Lower lobe of right lung (tissue), 2 donors: ENCODE results near the gene PRLH. TPM values are rescaled to one million over a fixed set of nuclear protein-coding genes. Genes with fewer than 3 reads are reported as not detected.
A peak's percentile ranks its signal among the peaks of the same experiment; 100 is the strongest.

ENCODE experiments used
- ATAC-seq, 2 donors: fragments of 200-7000 bp; cut with Tn5 transposase; one replicate each; pipeline ENCODE4 v1.9.1; 2020 to 2022; ENCODE audit warnings: mild to moderate bottlenecking in 2 of 2, moderate library complexity in 2 of 2
- DNase-seq: peaks from one replicate; pipeline ENCODE4 v3.0.0-alpha.2; 2020
- H3K27ac ChIP-seq: fragments of 200-600 bp; one replicate; pipeline ENCODE4 v1.8.0; 2022
- H3K27me3 ChIP-seq: fragments of 200-600 bp; one replicate; pipeline ENCODE4 v1.8.0; 2022; ENCODE audit warnings: low read depth
- H3K36me3 ChIP-seq: fragments of 200-600 bp; one replicate; pipeline ENCODE4 v1.8.0; 2022; ENCODE audit warnings: mild to moderate bottlenecking
- H3K4me1 ChIP-seq: fragments of 200-600 bp; one replicate; pipeline ENCODE4 v1.8.0; 2022
- H3K4me3 ChIP-seq: fragments of 200-600 bp; one replicate; pipeline ENCODE4 v1.8.0; 2022; ENCODE audit warnings: mild to moderate bottlenecking
- H3K9me3 ChIP-seq: fragments of 200-600 bp; one replicate; pipeline ENCODE4 v1.8.0; 2022
- intact Hi-C: fragments of 100-400 bp; cut with DNase I; formaldehyde crosslinking; loops from one replicate; pipeline ENCODE4 v1.11.0; 2022
- total RNA-seq: library from RNA; stranded (reverse); fragmentation: NEBNext Ultra II Directional; extraction: Animal tissue kit (Norgen Biotek cat#: 25700); gene quantifications from one replicate; pipeline ENCODE4 v1.2.1, GENCODE V29; 2021
- TF ChIP-seq, protein P1 (sequence below): fragments of 200-600 bp; IDR thresholded peaks from one replicate; pipeline ENCODE4 v1.8.0; 2022; ENCODE audit warnings: antibody characterized with exemption, mild to moderate bottlenecking
- donor health status: DM: no; HTN: yes; CAD: no; lungs with severe emphysema.

PRLH gene
- total RNA-seq, 1 donor from 2014 or later = not detected

DNA sequence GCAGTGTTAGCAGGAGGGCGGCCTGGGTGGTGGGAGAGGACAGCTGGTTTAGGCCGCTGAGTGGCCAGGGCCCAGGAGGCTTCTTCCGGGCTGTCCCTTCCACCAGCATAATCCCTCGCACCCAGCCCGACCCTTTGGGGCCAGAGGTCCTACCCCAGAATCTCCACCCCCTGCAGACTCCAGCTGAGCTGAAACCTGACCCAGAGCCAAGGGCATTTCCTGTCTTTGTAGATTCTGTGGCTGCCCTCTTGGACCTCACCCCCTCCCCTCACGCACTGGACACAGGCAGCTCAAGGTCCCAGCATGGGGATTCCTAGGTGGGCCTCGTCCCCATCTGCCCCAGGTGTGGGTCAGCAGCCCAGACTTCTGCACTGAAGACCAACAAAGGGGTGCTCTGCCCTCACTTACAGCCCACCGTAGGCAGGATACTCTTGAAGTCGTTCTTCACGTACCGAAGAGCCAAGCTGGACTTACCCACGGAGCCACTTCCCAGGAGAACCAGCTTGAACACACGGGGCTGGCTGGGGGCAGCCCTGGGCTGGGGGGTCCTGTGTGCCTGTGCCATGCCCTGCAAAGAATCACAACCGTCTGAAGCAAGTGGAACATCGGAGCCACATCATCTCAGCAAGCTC lies 19.3 kb downstream of the PRLH start:
- Histone ChIP-seq H3K4me3 (no peak overlapping the region), H3K27me3 (no peaks in the 10 kb centered on the region), H3K4me1 (peaks cover 38% of the 10 kb centered on the region), H3K36me3 (no peaks in the 10 kb centered on the region), H3K9me3 (no peaks in the 10 kb centered on the region), H3K27ac (no peak overlapping the region)
- DNase-seq (peak; percentile 38), ATAC-seq (no peak)
- intact Hi-C loops = loop anchor here (10.0 kb wide), 1 partner anchor 159 kb away; no protein-coding TSS in a partner anchor
- TF ChIP-seq, protein P1, sequence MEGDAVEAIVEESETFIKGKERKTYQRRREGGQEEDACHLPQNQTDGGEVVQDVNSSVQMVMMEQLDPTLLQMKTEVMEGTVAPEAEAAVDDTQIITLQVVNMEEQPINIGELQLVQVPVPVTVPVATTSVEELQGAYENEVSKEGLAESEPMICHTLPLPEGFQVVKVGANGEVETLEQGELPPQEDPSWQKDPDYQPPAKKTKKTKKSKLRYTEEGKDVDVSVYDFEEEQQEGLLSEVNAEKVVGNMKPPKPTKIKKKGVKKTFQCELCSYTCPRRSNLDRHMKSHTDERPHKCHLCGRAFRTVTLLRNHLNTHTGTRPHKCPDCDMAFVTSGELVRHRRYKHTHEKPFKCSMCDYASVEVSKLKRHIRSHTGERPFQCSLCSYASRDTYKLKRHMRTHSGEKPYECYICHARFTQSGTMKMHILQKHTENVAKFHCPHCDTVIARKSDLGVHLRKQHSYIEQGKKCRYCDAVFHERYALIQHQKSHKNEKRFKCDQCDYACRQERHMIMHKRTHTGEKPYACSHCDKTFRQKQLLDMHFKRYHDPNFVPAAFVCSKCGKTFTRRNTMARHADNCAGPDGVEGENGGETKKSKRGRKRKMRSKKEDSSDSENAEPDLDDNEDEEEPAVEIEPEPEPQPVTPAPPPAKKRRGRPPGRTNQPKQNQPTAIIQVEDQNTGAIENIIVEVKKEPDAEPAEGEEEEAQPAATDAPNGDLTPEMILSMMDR = no peak

DNA sequence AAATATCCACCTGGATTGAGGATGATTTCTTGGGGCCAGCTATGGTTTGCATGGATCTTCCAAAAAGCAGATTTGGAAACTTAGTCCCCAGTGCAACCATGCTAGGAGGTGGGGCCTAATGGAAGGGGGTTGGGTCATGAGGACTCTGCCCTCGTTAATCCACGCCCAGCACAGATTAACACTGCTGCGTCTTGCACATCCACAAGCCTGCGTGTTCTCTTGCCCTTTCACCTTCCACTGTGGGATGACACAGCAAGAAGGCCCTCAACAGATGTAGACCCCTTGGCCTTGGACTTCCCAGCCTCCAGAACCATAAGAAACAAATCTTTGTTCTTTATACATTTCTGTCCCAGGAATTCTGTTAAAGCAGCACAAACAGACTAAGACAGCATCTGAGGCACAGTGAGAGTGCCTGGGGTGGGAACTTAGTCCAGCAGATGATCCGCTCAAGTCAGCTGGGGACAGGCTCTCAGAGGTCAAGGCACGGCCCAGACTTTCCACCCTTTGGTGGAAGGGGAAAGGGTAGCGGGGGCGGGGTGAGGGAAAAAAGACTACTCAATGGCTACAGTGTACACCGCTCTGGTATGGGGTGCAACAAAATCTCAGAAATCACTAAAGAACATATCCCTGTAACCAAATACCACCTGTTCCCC lies 21.8 kb downstream of the PRLH start:
- intact Hi-C loops = loop anchor here (10.0 kb wide), 1 partner anchor 157 kb away; no protein-coding TSS in a partner anchor
- Histone ChIP-seq H3K4me1 (peaks cover 24% of the 10 kb centered on the region), H3K27ac (no peak overlapping the region), H3K36me3 (no peaks in the 10 kb centered on the region), H3K27me3 (no peaks in the 10 kb centered on the region), H3K4me3 (no peak overlapping the region), H3K9me3 (no peaks in the 10 kb centered on the region)
- TF ChIP-seq, protein P1 = no peak
- DNase-seq (no peak), ATAC-seq (no peak)

DNA sequence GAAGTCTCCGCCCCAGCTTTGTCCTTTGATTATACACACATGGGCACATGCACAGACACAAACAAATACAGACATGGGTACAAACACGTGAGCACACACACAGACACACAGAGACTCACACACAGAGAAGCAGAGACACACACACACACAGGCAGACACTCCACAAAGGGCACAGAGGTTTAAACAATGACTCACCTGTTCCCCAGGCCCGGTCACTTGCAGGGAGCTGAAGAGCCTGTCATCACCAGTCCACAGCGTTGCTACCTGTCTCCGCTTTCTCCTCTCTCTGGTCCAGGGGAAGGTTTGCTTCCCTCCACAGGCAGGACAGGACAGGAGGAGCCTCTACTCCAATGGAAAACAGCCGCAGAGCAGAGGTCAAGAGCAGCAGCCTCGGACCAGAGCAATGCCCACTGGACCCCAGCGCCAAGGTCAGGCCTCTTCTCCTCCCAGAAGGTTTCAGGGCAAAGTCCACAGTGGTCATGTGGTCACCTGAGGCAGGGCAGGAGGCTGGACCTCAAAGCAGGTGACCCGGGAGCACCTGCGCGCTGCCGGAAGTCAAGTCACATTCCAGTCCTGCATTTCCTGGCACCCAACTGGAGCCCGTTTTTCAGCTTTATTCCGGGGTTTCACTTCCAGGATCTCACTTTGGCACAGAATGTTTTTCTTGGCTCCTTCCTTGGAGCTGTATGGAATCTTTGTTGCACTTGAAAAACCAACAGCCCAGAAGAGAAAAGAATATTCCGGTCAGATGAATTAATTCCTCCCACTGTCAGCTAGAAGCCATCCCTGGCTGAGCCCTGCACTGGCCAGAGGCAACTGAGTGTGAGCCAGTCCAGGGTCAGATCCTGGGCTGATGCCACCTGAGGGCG lies 24.1 kb downstream of the PRLH start, which contains the start of gene RAB17:
RAB17 (minus strand) TSS at position 463 of the 869 bp plus-strand sequence. CDS start 4,580 bp downstream, outside the sequence.
- ATAC-seq (peak; percentile 87 to 89), DNase-seq (peak; percentile 83)
- H3K36me3 ChIP-seq = no peaks in the 10 kb centered on the region
- intact Hi-C loops = no loop called here
- H3K9me3 ChIP-seq = no peaks in the 10 kb centered on the region
- TF ChIP-seq, protein P1 = no peak
- H3K4me3 ChIP-seq = peak within 1 kb of the TSS; percentile 42
- H3K27me3 ChIP-seq = no peaks in the 10 kb centered on the region
- H3K4me1 ChIP-seq = peaks cover 38% of the 10 kb centered on the region
- H3K27ac ChIP-seq = peak within 1 kb of the TSS; percentile 76

DNA sequence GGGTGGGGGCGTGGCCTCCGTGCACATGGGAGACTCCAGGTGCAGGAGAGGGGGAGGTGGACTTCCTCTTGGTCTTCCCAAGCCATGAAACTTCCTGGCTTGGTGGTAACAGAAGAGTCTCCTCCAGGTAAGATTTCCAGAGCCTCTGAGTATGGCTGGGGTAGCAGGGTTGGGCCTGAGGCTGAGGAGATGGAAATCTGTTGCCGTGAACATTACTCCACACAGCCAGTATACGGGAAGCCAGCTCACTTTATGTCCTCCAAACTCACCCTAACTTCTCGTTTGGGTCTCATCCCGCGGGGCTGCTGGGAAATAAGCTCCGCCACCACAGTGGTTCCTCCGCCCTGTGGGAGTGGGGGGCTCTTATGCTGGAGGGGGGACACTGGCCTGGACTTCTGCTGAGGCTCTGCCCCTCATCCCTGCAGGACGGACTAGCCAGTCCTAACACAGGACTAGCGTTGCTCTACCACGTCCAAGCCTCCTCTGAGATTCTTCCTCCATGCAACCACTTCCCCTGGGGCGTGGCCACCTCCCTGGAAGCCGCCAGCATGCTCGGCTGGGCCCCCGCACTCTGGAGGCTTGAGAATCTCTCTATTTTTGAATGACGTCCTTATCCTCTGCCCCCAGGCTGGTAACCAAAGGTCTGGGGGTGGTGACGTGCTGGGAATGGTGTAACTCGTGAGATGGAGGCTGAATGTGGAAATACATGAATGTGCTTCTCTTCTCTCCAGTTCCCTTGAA lies 24.9 kb downstream of the PRLH start:
- Histone ChIP-seq H3K4me1 (peaks cover 35% of the 10 kb centered on the region), H3K27me3 (no peaks in the 10 kb centered on the region), H3K4me3 (peak overlapping the region; percentile 42), H3K27ac (peak overlapping the region; percentile 76), H3K9me3 (no peaks in the 10 kb centered on the region), H3K36me3 (no peaks in the 10 kb centered on the region)
- TF ChIP-seq, protein P1 = no peak
- DNase-seq (peak; percentile 78), ATAC-seq (peak; percentile 30 to 46)
- intact Hi-C loops = no loop called here
